Central memory CD8-positive, alpha-beta T cell (primary cell): ENCODE data around the gene IRF6.
A peak's percentile ranks its signal among the peaks of the same experiment; 100 is the strongest.

Experiments used
- ATAC-seq: fragments of 150-1000 bp; cut with Tn5 transposase; replicated peaks from 2 replicates; pipeline ENCODE4 v1.10.0; 2022; ENCODE audit warnings: mild to moderate bottlenecking, moderate FRiP score, moderate number of reproducible peaks; ENCODE audit not compliant: poor library complexity, severe bottlenecking; ENCODE audit errors: extremely low read depth
- DNase-seq, 2 donors: peaks; one replicate each; pipeline ENCODE4 v3.0.0; 2021; ENCODE audit warnings: low spot score in 2 of 2
- H3K27ac Mint-ChIP-seq: one replicate; pipeline ENCODE4 v1.8.0; 2022; ENCODE audit warnings: low read depth, mild to moderate bottlenecking, moderate library complexity, mixed read lengths
- H3K27me3 Mint-ChIP-seq: one replicate; pipeline ENCODE4 v1.8.0; 2022; ENCODE audit warnings: mixed read lengths
- H3K36me3 Mint-ChIP-seq: one replicate; pipeline ENCODE4 v1.8.0; 2022; ENCODE audit warnings: mild to moderate bottlenecking, moderate library complexity, mixed read lengths; ENCODE audit not compliant: insufficient read depth
- H3K4me1 Mint-ChIP-seq: one replicate; pipeline ENCODE4 v1.8.0; 2022; ENCODE audit warnings: mixed read lengths
- H3K4me3 Mint-ChIP-seq: one replicate; pipeline ENCODE4 v1.8.0; 2022; ENCODE audit warnings: mild to moderate bottlenecking, moderate library complexity, mixed read lengths
- H3K9me3 Mint-ChIP-seq: one replicate; pipeline ENCODE4 v1.8.0; 2022; ENCODE audit warnings: mixed read lengths

The IRF6 gene

GRCh38 chr1:209837671-209838070, 31.7 kb upstream of the IRF6 start:
- H3K27me3 Mint-ChIP-seq: no peaks in the 10 kb centered on the region
- no peak overlapping the region for H3K4me3 Mint-ChIP-seq
- no peaks in the 10 kb centered on the region for H3K9me3 Mint-ChIP-seq
- no peak for DNase-seq
- H3K36me3 Mint-ChIP-seq: peaks cover 77% of the 10 kb centered on the region
- no peak overlapping the region for H3K27ac Mint-ChIP-seq
- peaks cover 27% of the 10 kb centered on the region for H3K4me1 Mint-ChIP-seq
- no peak for ATAC-seq

- DNase-seq (no peak), ATAC-seq (no peak)
- Mint-ChIP-seq H3K36me3 (peaks cover 75% of the 10 kb centered on the region), H3K4me3 (no peak overlapping the region), H3K9me3 (no peaks in the 10 kb centered on the region), H3K27me3 (no peaks in the 10 kb centered on the region), H3K4me1 (peaks cover 30% of the 10 kb centered on the region), H3K27ac (no peak overlapping the region)
These were observed 29.9 kb upstream of the IRF6 start for GRCh38 chr1:209835782-209836298.

- H3K4me3 Mint-ChIP-seq: no peak overlapping the region
- no peak overlapping the region for H3K27ac Mint-ChIP-seq
- H3K27me3 Mint-ChIP-seq: no peaks in the 10 kb centered on the region
- peaks cover 58% of the 10 kb centered on the region for H3K36me3 Mint-ChIP-seq
- no peaks in the 10 kb centered on the region for H3K9me3 Mint-ChIP-seq
- no peak for DNase-seq
- H3K4me1 Mint-ChIP-seq: peaks cover 35% of the 10 kb centered on the region
- no peak for ATAC-seq
These were observed 25.7 kb upstream of the IRF6 start for GRCh38 chr1:209831615-209832014.

GRCh38 chr1:209830722-209831121, 24.8 kb upstream of the IRF6 start:
- H3K4me1 Mint-ChIP-seq: peaks cover 35% of the 10 kb centered on the region

GRCh38 chr1:209829716-209830115, 23.8 kb upstream of the IRF6 start:
- H3K4me3 Mint-ChIP-seq: peak overlapping the region; percentile 85
- H3K36me3 Mint-ChIP-seq: peaks cover 40% of the 10 kb centered on the region
- H3K4me1 Mint-ChIP-seq: peaks cover 35% of the 10 kb centered on the region

More at GRCh38 chr1:209830722-209831121, 24.8 kb upstream of the IRF6 start:
- Mint-ChIP-seq H3K4me3 (no peak overlapping the region), H3K27me3 (no peaks in the 10 kb centered on the region), H3K36me3 (peaks cover 49% of the 10 kb centered on the region), H3K9me3 (no peaks in the 10 kb centered on the region), H3K27ac (no peak overlapping the region)
- DNase-seq: no peak
- ATAC-seq: no peak

GRCh38 chr1:209827384-209828262, 21.7 kb upstream of the IRF6 start, which contains the start of gene UTP25:
UTP25 (plus strand) TSS chr1:209827972; CDS start chr1:209828064, 92 bp downstream.
- peak; percentile 84 for ATAC-seq
- peak; percentile 89 to 92 for DNase-seq
- Mint-ChIP-seq H3K4me1 (peaks cover 35% of the 10 kb centered on the region), H3K9me3 (no peaks in the 10 kb centered on the region), H3K27ac (peak within 1 kb of the TSS; percentile 49), H3K36me3 (peaks cover 22% of the 10 kb centered on the region), H3K4me3 (peak within 1 kb of the TSS; percentile 85), H3K27me3 (peaks cover 7% of the 10 kb centered on the region)

More at GRCh38 chr1:209829716-209830115, 23.8 kb upstream of the IRF6 start:
- Mint-ChIP-seq H3K27me3 (no peaks in the 10 kb centered on the region), H3K27ac (no peak overlapping the region), H3K9me3 (no peaks in the 10 kb centered on the region)
- DNase-seq (no peak), ATAC-seq (no peak)

GRCh38 chr1:209825591-209826434, 19.9 kb upstream of the IRF6 start:
- no peak overlapping the region for H3K4me3 Mint-ChIP-seq
- peaks cover 31% of the 10 kb centered on the region for H3K4me1 Mint-ChIP-seq
- no peaks in the 10 kb centered on the region for H3K9me3 Mint-ChIP-seq
- no peak for DNase-seq
- ATAC-seq: no peak
- H3K27ac Mint-ChIP-seq: no peak overlapping the region
- peaks cover 9% of the 10 kb centered on the region for H3K36me3 Mint-ChIP-seq
- peaks cover 22% of the 10 kb centered on the region for H3K27me3 Mint-ChIP-seq

- Mint-ChIP-seq H3K27me3 (peaks cover 45% of the 10 kb centered on the region), H3K4me1 (peaks cover 14% of the 10 kb centered on the region), H3K9me3 (no peaks in the 10 kb centered on the region), H3K27ac (no peak overlapping the region), H3K4me3 (no peak overlapping the region), H3K36me3 (peaks cover 5% of the 10 kb centered on the region)
- no peak for DNase-seq
- ATAC-seq: no peak
These were observed 17.4 kb upstream of the IRF6 start for GRCh38 chr1:209823143-209824041.

- H3K27me3 Mint-ChIP-seq: peaks cover 49% of the 10 kb centered on the region
- no peak overlapping the region for H3K4me3 Mint-ChIP-seq
- ATAC-seq (no peak), DNase-seq (no peak)
- H3K4me1 Mint-ChIP-seq: peaks cover 13% of the 10 kb centered on the region
- no peaks in the 10 kb centered on the region for H3K9me3 Mint-ChIP-seq
- no peaks in the 10 kb centered on the region for H3K36me3 Mint-ChIP-seq
- no peak overlapping the region for H3K27ac Mint-ChIP-seq
These were observed 16.8 kb upstream of the IRF6 start for GRCh38 chr1:209822706-209823105.

- Mint-ChIP-seq H3K27me3 (peaks cover 49% of the 10 kb centered on the region), H3K4me1 (peaks cover 8% of the 10 kb centered on the region), H3K4me3 (no peak overlapping the region), H3K36me3 (no peaks in the 10 kb centered on the region), H3K27ac (no peak overlapping the region), H3K9me3 (no peaks in the 10 kb centered on the region)
- ATAC-seq (no peak), DNase-seq (no peak)
These were observed 15.0 kb upstream of the IRF6 start for GRCh38 chr1:209820986-209821385.

- H3K36me3 Mint-ChIP-seq: no peaks in the 10 kb centered on the region
- DNase-seq (no peak), ATAC-seq (no peak)
- H3K27ac Mint-ChIP-seq: no peak overlapping the region
- H3K4me3 Mint-ChIP-seq: no peak overlapping the region
- H3K9me3 Mint-ChIP-seq: no peaks in the 10 kb centered on the region
- H3K27me3 Mint-ChIP-seq: peaks cover 49% of the 10 kb centered on the region
- H3K4me1 Mint-ChIP-seq: peaks cover 8% of the 10 kb centered on the region
These were observed 13.1 kb upstream of the IRF6 start for GRCh38 chr1:209819058-209819457.

- H3K27me3 Mint-ChIP-seq: peaks cover 42% of the 10 kb centered on the region
- no peak for ATAC-seq
- H3K4me1 Mint-ChIP-seq: peaks cover under 1% of the 10 kb centered on the region
- no peak for DNase-seq
- H3K36me3 Mint-ChIP-seq: no peaks in the 10 kb centered on the region
- no peak overlapping the region for H3K4me3 Mint-ChIP-seq
- H3K27ac Mint-ChIP-seq: no peak overlapping the region
- no peaks in the 10 kb centered on the region for H3K9me3 Mint-ChIP-seq
These were observed 11.7 kb upstream of the IRF6 start for GRCh38 chr1:209817691-209818090.
